Activated T-helper 1 cell treated with anti-CD3 and anti-CD28 coated beads, Interleukin-12 subunit alpha, Interleukin-12 subunit beta, Interleukin-2, Interleukin-4 antibody, amounts not matched to agents 30 ng/mL and 10 ng/mL and 1 ng/mL, durations not matched to agents 14 hours and 24 hours and 36 hours (primary cell): ENCODE measurements around the gene ATP8A1. TPM values are rescaled to one million over a fixed set of nuclear protein-coding genes. Genes with fewer than 3 reads are reported as not detected.
A peak's percentile ranks its signal among the peaks of the same experiment; 100 is the strongest.

Experiments
- DNase-seq: peaks from one replicate; pipeline ENCODE4 v3.0.0; 2021; ENCODE audit warnings: low spot score
- H3K27ac Mint-ChIP-seq: one replicate; pipeline ENCODE4 v1.8.0; 2021; ENCODE audit warnings: mild to moderate bottlenecking, mixed read lengths
- H3K27me3 Mint-ChIP-seq: one replicate; pipeline ENCODE4 v1.8.0; 2022; ENCODE audit warnings: mild to moderate bottlenecking, moderate library complexity, mixed read lengths; ENCODE audit not compliant: insufficient read depth
- H3K36me3 Mint-ChIP-seq: one replicate; pipeline ENCODE4 v1.8.0; 2021; ENCODE audit warnings: low read depth, mixed read lengths
- H3K4me1 Mint-ChIP-seq: one replicate; pipeline ENCODE4 v1.8.0; 2021; ENCODE audit warnings: low read depth, mixed read lengths
- H3K4me3 Mint-ChIP-seq: one replicate; pipeline ENCODE4 v1.8.0; 2021; ENCODE audit warnings: mild to moderate bottlenecking, moderate library complexity, mixed read lengths
- H3K9me3 Mint-ChIP-seq: one replicate; pipeline ENCODE4 v1.8.0; 2021; ENCODE audit warnings: mixed read lengths
- intact Hi-C: fragments of 100-400 bp; cut with micrococcal nuclease; formaldehyde crosslinking; loops from one replicate; pipeline ENCODE4 v1.15.1; 2024
- total RNA-seq: library from RNA; stranded (reverse); gene quantifications from 2 replicates; pipeline ENCODE4 v1.2.3, GENCODE V29; 2022

ATP8A1 gene
- total RNA-seq, 1 donor from 2014 or later: 18.2 TPM

DNA sequence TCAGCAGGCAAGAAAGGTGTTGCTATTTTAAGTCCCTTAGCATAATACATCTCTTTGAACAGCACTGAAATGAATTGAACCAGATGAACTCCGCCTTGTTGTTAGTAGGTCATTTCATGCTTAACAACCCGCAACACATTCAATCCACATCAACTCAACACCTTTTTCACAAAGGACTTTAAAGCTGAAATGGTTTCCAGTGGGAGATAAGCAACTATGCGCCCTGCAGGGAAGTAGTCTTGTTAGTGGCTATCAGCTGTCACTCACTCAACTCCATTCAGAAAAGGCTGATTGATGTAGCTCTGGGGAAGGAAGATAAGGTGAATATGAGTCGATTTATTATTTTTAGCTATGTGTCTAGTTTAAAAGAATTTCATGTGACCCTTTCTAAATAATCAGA lies 46.0 kb downstream of the ATP8A1 start:
- peaks cover 28% of the 10 kb centered on the region for H3K36me3 Mint-ChIP-seq
- H3K27ac Mint-ChIP-seq: no peak overlapping the region

DNA sequence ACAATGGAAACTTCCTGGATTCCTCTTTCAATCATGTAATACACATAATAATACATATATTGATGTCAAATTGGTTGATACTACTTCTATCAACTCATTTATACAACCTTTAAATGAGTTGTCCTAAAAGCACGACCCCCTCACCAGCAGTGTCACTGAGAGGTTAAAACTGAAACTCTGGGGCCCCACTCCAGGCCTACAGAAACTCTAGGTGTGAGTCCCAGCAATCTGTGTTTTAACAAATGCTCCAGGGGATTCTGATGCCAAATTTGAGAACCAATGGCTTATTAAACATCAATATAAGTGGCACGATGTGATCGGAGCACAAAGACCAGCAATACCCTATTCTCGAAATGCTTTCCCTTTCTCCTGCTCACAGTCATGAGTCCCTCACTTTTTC lies 47.9 kb downstream of the ATP8A1 start:
- intact Hi-C loops: no loop called here
- H3K36me3 Mint-ChIP-seq: peaks cover 29% of the 10 kb centered on the region

More for the DNA sequence above, 46.0 kb downstream of the ATP8A1 start:
- no peak overlapping the region for H3K4me3 Mint-ChIP-seq
- intact Hi-C loops: no loop called here
- peaks cover 6% of the 10 kb centered on the region for H3K4me1 Mint-ChIP-seq
- H3K9me3 Mint-ChIP-seq: no peaks in the 10 kb centered on the region
- no peaks in the 10 kb centered on the region for H3K27me3 Mint-ChIP-seq
- DNase-seq: no peak

DNA sequence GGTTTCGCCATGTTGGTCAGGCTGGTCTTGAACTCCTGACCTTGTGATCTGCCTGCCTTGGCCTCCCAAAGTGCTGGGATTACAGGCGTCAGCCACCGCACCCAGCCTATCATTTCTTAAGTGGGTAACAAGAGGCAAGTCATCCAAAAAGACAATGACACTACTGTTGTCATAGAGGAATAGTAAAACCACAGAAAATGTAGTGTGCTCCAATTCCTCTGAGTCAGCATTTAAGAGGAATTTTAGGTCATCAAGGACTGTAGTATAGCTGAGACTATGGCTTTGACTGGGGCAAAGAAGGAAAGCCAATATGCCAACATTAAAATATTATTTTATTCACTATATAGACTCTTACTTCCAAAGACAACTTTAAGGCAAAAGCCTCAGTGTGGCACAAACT lies 48.4 kb downstream of the ATP8A1 start:
- intact Hi-C loops: no loop called here
- H3K4me3 Mint-ChIP-seq: no peak overlapping the region
- H3K4me1 Mint-ChIP-seq: peaks cover 6% of the 10 kb centered on the region
- peaks cover 31% of the 10 kb centered on the region for H3K36me3 Mint-ChIP-seq
- no peak overlapping the region for H3K27ac Mint-ChIP-seq
- no peaks in the 10 kb centered on the region for H3K27me3 Mint-ChIP-seq
- DNase-seq: no peak
- H3K9me3 Mint-ChIP-seq: no peaks in the 10 kb centered on the region

More for the DNA sequence above, 47.9 kb downstream of the ATP8A1 start:
- DNase-seq: no peak
- Mint-ChIP-seq H3K9me3 (no peaks in the 10 kb centered on the region), H3K4me3 (no peak overlapping the region), H3K27ac (no peak overlapping the region), H3K27me3 (no peaks in the 10 kb centered on the region), H3K4me1 (peaks cover 6% of the 10 kb centered on the region)

DNA sequence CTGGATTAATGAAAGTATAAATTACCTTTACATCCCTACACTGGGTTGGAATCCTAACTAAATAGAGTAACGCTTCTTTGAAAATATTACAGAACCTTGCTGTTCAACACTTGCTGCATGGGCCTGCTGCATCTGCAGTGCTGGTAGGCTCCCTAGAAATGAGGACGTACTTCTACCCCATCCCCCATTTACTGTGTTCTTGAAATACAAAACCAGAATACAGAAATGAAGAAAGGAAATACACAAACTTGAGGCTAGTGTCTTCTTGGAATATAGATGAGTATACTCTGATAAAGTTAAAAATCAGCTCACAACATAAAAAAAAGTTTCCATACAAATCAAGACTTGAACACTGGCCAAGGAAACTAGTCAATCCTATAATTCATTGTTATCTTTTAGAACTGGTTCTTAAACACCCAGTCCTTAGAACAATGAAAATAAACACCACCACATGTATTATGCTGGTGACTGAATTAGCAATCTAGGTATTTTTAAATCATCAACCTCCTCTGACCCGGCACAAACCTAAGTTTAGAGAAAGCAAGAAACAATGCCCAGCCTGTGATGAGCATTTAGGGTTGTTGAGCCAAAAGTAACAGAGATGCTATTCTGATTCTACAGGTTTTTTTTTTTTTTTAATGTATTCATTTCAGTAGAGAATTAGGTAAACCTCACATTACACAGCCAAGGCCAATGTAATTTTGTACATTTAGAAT lies 49.7 kb downstream of the ATP8A1 start:
- DNase-seq: no peak
- Mint-ChIP-seq H3K27me3 (no peaks in the 10 kb centered on the region), H3K9me3 (no peaks in the 10 kb centered on the region), H3K27ac (no peak overlapping the region), H3K36me3 (peaks cover 30% of the 10 kb centered on the region), H3K4me3 (no peak overlapping the region), H3K4me1 (peaks cover 6% of the 10 kb centered on the region)
- intact Hi-C loops: no loop called here

DNA sequence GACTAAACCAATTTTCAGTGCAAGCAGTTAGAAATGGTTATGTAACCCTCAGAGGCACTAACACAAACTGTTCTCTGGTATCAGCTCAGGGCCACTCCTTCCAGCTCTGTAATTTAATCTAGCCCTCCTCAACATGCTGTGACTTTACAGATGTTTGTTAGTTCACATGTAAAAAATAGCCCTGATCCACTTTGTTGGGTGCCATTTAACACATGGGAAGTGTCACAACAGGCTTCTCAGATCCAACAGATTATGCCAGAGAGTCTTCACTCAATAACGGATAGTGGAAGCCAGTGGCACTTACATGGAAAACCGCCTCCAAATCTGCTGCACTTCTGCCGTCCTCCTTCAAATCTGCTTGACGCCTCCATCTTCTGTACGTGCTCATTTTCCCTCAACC lies 51.6 kb downstream of the ATP8A1 start:
- H3K4me1 Mint-ChIP-seq: peaks cover 6% of the 10 kb centered on the region
- no peaks in the 10 kb centered on the region for H3K9me3 Mint-ChIP-seq
- H3K4me3 Mint-ChIP-seq: no peak overlapping the region
- no peak overlapping the region for H3K27ac Mint-ChIP-seq
- no peak for DNase-seq
- H3K36me3 Mint-ChIP-seq: peaks cover 23% of the 10 kb centered on the region
- intact Hi-C loops: no loop called here
- no peaks in the 10 kb centered on the region for H3K27me3 Mint-ChIP-seq

DNA sequence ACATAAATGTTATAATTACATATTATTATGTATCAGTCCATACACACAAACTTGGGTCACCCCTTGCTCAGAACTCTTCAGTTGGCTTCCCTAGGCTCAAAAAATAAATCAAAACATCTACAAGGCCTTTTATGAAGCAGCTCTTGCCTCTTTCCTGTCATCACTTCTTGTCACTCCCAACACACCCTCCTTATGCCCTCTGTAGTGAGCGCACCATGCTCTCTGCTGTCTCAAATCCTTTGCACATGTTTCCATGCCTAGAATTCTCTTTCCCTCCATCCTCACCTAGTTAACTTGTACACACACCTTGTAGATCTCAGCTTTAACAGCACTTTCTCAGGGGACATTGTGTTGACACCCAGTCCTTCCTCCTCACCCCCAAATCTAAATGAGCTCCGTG lies 53.0 kb downstream of the ATP8A1 start:
- Mint-ChIP-seq H3K27ac (no peak overlapping the region), H3K4me1 (no peaks in the 10 kb centered on the region)
- intact Hi-C loops: no loop called here

DNA sequence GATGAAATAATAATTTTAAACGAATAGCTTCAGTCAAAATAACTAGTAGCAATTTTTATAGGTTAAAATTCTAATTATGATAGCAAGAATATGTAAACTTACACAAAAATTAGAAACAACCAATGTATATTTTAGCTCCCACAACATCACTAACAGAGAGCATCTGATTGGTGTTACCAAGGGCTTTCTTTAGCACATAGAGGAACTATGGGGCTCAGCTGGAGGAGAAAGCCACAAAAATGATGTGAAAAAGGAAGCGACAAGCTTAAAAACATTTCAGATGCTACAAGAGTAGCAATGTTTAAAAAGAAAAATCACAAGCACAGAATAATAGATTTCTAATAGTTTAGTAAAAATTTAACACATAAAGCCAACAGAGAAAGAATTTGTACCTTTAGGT lies 56.3 kb downstream of the ATP8A1 start:
- no peaks in the 10 kb centered on the region for H3K4me1 Mint-ChIP-seq
- no peaks in the 10 kb centered on the region for H3K27me3 Mint-ChIP-seq
- H3K27ac Mint-ChIP-seq: no peak overlapping the region
- intact Hi-C loops: no loop called here
- no peaks in the 10 kb centered on the region for H3K9me3 Mint-ChIP-seq
- no peak overlapping the region for H3K4me3 Mint-ChIP-seq
- peaks cover 8% of the 10 kb centered on the region for H3K36me3 Mint-ChIP-seq
- DNase-seq: no peak

More for the DNA sequence above, 53.0 kb downstream of the ATP8A1 start:
- H3K36me3 Mint-ChIP-seq: peaks cover 16% of the 10 kb centered on the region
- H3K9me3 Mint-ChIP-seq: no peaks in the 10 kb centered on the region
- no peak for DNase-seq
- H3K4me3 Mint-ChIP-seq: no peak overlapping the region
- H3K27me3 Mint-ChIP-seq: no peaks in the 10 kb centered on the region

DNA sequence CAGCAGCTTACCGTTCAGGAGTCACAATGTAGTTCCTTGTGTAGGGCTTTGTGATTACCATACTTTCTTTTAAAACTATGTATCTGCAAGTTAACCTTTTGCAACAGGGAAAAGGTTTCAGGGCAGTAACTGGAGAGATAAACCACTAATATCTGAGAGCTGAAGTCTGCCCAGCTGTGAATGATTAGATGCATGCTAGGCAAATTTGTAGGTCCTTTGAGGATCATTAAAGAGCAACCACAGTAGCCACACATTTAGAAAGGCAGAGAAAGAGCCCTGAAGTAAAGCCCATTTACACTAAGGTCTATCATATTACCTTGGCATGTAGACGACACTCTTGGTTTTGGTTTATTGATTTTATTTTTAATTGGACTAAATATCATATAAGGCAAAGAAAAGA lies 60.0 kb downstream of the ATP8A1 start:
- no peaks in the 10 kb centered on the region for H3K27me3 Mint-ChIP-seq

DNA sequence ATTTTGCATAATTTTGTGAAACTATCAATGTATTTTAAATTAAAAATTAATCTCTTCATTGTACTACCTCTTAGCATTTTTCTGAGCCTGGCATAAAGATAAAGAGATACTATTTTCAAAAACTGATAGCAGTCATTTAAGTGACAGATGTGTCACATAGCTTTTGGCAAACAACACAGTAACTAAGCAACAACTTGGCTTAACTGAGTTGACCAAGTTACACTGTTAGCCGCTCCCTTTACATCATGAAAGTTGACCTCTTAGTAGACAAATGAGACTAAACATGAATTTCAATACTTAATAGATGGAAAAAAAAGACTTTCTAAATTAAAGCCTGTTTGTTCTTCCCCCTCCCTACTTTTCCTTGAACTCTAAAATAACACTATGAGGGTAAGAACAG lies 62.0 kb downstream of the ATP8A1 start:
- Mint-ChIP-seq H3K27ac (no peak overlapping the region), H3K4me1 (no peaks in the 10 kb centered on the region), H3K36me3 (peaks cover 2% of the 10 kb centered on the region), H3K4me3 (no peak overlapping the region), H3K27me3 (no peaks in the 10 kb centered on the region), H3K9me3 (no peaks in the 10 kb centered on the region)
- intact Hi-C loops: no loop called here
- DNase-seq: no peak

More for the DNA sequence above, 60.0 kb downstream of the ATP8A1 start:
- Mint-ChIP-seq H3K4me1 (no peaks in the 10 kb centered on the region), H3K27ac (no peak overlapping the region), H3K36me3 (peaks cover 2% of the 10 kb centered on the region), H3K4me3 (no peak overlapping the region), H3K9me3 (no peaks in the 10 kb centered on the region)
- no peak for DNase-seq
- intact Hi-C loops: no loop called here

DNA sequence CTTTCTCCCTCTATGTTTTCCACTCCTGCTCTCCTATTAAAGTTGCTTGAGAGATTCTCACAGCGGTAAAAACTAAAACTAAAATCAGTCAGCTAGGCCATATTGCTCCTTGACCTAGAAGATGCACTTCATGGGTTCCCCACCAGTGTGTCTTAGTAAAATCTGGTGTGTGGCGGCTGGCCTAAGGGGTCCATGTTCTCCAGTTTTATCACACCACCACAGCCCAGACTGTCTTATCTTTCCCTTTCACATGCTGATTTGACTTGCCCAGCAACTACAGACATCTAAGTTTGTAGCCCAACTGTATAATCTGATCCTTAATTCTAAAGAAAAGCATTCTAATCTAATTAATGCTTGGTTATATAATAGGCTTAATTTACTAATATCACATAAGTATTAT lies 68.0 kb downstream of the ATP8A1 start:
- Mint-ChIP-seq H3K9me3 (no peaks in the 10 kb centered on the region), H3K27me3 (no peaks in the 10 kb centered on the region), H3K4me1 (no peaks in the 10 kb centered on the region), H3K4me3 (no peak overlapping the region), H3K36me3 (peaks cover 12% of the 10 kb centered on the region), H3K27ac (no peak overlapping the region)
- intact Hi-C loops: no loop called here
- no peak for DNase-seq

DNA sequence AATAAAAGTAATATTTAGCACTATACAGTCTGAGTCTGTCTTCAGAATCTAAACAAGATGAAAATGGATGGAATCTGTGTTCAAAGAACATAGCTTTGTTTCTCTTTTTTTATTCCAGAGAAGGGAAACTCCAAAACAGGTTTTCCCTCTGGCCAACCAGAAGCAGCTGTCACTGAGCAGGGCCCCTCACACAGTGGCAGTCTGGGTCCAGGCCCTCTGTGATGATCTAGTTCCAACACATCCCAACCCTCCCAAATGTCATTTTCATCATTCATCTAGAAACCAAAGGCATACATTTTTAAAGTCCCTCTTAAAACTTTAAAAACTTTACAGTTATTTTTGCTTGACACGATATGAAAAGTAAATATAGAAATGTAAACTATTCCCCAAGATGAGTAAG lies 70.1 kb downstream of the ATP8A1 start:
- intact Hi-C loops: no loop called here
- Mint-ChIP-seq H3K27me3 (no peaks in the 10 kb centered on the region), H3K27ac (no peak overlapping the region), H3K36me3 (peaks cover 14% of the 10 kb centered on the region), H3K4me1 (no peaks in the 10 kb centered on the region), H3K4me3 (no peak overlapping the region), H3K9me3 (no peaks in the 10 kb centered on the region)
- no peak for DNase-seq

DNA sequence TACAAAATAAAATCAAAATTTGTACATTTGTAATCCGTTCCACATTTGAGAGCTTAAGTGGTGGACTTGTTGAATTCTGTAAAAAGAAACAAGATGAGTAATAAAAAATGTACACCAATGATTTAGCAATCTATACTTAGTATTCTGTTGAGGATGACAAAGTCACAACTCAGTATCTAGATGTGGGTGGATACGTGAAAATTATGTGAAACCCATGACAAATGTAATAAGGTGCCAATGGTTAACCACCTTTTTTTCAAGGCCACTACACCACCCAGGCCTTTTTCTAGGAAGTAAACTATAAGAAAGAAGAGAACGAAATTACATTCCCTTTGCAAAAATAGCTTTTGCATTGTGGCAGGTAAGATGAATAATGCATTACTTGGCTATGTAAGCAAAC lies 77.0 kb downstream of the ATP8A1 start:
- Mint-ChIP-seq H3K27me3 (no peaks in the 10 kb centered on the region), H3K4me1 (peaks cover 12% of the 10 kb centered on the region), H3K27ac (peak overlapping the region; percentile 34), H3K36me3 (peaks cover 24% of the 10 kb centered on the region), H3K4me3 (no peak overlapping the region), H3K9me3 (no peaks in the 10 kb centered on the region)
- DNase-seq: no peak
- intact Hi-C loops: loop anchor here (1.0 kb wide), 1 partner anchor 74 kb away; no protein-coding TSS in a partner anchor

DNA sequence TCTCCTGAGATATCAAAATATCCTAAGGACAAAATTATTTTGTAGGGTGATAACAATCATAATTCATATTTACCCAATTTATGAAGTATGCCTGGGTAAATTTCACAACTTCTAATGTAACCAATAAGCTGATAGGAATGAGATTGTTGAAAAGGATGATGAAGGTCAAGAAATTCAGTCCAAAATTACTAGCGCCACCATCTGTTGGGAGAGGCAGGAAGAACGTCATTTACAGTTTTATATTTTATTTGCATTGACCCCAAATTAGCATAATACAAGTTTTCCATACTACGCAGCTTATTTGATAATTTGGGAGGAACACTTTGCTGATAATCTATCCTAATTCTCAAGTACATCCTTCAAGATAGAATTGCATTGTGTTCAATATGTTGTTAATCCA lies 78.7 kb downstream of the ATP8A1 start:
- peaks cover 23% of the 10 kb centered on the region for H3K36me3 Mint-ChIP-seq
- no peak overlapping the region for H3K4me3 Mint-ChIP-seq
- H3K4me1 Mint-ChIP-seq: peaks cover 12% of the 10 kb centered on the region
- H3K27me3 Mint-ChIP-seq: no peaks in the 10 kb centered on the region
- no peak for DNase-seq
- intact Hi-C loops: no loop called here
- no peak overlapping the region for H3K27ac Mint-ChIP-seq
- H3K9me3 Mint-ChIP-seq: no peaks in the 10 kb centered on the region
